ENCODE data around the gene COPZ2.

The COPZ2 gene

DNA sequence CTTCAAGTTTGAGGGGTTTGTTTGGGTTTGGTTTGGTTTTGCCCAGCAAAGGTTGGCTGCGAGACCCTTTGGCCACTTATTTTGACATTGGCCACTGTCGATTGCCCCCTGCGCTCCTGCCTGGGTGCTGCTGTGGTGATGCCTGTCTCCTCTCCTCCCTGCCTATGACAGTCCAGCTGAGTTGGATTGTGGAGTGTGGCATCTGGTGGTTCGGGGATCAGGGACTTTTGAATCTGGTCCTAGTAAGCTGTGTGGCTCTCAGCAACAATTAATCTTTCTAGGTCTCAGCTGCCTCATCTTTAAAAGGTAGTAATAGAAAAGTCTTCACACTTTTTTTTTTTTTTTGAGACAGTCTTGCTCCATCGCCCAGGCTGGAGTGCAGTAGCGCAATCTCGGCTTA lies 39.6 kb downstream of the COPZ2 start:
- Histone ChIP-seq H3K9me2 (replicated peaks; ENCODE audit: low read depth, low read length) (no peaks in the 10 kb centered on the region), H3K27me3 (ENCODE audit: insufficient read depth, low read length, poor library complexity, severe bottlenecking) (no peaks in the 10 kb centered on the region), H3K4me1 (ENCODE audit: insufficient read depth, low read length, poor library complexity, severe bottlenecking) (peaks cover 17% of the 10 kb centered on the region), H3K4me3 (ENCODE audit: low read length, poor library complexity, severe bottlenecking) (no peak overlapping the region), H3K79me2 (ENCODE audit: insufficient read depth, low read length) (no peaks in the 10 kb centered on the region), H3K9me3 (ENCODE audit: insufficient read depth, low read depth, low read length) (no peaks in the 10 kb centered on the region), H4K20me1 (ENCODE audit: insufficient read depth, low read length, poor library complexity, severe bottlenecking) (no peaks in the 10 kb centered on the region), H3K4me2 (ENCODE audit: low read depth, low read length, poor library complexity, severe bottlenecking) (no peak overlapping the region), H3F3A (ENCODE audit: low read depth) (no peaks in the 10 kb centered on the region), H3K36me3 (ENCODE audit: insufficient read depth, low read length) (no peaks in the 10 kb centered on the region), H2AFZ (ENCODE audit: low read length) (no peak overlapping the region), H3K9ac (ENCODE audit: low read depth, low read length, poor library complexity, severe bottlenecking) (no peak overlapping the region)
- TF ChIP-seq, protein P1, sequence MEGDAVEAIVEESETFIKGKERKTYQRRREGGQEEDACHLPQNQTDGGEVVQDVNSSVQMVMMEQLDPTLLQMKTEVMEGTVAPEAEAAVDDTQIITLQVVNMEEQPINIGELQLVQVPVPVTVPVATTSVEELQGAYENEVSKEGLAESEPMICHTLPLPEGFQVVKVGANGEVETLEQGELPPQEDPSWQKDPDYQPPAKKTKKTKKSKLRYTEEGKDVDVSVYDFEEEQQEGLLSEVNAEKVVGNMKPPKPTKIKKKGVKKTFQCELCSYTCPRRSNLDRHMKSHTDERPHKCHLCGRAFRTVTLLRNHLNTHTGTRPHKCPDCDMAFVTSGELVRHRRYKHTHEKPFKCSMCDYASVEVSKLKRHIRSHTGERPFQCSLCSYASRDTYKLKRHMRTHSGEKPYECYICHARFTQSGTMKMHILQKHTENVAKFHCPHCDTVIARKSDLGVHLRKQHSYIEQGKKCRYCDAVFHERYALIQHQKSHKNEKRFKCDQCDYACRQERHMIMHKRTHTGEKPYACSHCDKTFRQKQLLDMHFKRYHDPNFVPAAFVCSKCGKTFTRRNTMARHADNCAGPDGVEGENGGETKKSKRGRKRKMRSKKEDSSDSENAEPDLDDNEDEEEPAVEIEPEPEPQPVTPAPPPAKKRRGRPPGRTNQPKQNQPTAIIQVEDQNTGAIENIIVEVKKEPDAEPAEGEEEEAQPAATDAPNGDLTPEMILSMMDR (conservative IDR thresholded peaks at IDR 0.05; ENCODE audit: low read length): no peak
- no peak for TF ChIP-seq EZH2phosphoT487 (IDR thresholded peaks at IDR 0.05; ENCODE audit: borderline replicate concordance)

DNA sequence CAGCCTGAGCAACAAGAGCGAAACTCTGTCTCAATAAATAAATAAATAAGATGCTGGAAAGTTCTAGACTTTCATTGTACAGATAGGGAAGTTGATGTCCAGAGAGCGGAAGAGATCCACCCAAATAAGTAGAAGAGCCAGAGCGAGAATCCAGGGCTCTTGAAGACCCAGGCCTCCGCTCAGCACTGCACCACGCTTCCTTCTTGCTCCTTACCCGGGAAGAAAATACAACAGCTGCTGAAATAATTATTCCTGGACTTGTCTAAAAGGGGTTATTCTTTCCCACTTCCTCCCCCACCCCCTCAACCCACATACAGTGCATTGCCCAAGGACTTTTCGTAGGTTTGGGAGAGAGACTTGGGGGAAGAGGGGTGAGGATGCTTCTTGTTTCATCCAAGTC lies 40.0 kb downstream of the COPZ2 start:
- H3K4me1 ChIP-seq (ENCODE audit: insufficient read depth, low read length, poor library complexity, severe bottlenecking): peaks cover 12% of the 10 kb centered on the region
- no peaks in the 10 kb centered on the region for H3K79me2 ChIP-seq (ENCODE audit: insufficient read depth, low read length)
- H4K20me1 ChIP-seq (ENCODE audit: insufficient read depth, low read length, poor library complexity, severe bottlenecking): no peaks in the 10 kb centered on the region
- H3K9me3 ChIP-seq (ENCODE audit: insufficient read depth, low read depth, low read length): no peaks in the 10 kb centered on the region
- H3K9me2 ChIP-seq (replicated peaks; ENCODE audit: low read depth, low read length): no peaks in the 10 kb centered on the region
- H3K4me3 ChIP-seq (ENCODE audit: low read length, poor library complexity, severe bottlenecking): no peak overlapping the region
- H3K36me3 ChIP-seq (ENCODE audit: insufficient read depth, low read length): no peaks in the 10 kb centered on the region
- H3K27me3 ChIP-seq (ENCODE audit: insufficient read depth, low read length, poor library complexity, severe bottlenecking): no peaks in the 10 kb centered on the region
- no peak for TF ChIP-seq EZH2phosphoT487 (IDR thresholded peaks at IDR 0.05; ENCODE audit: borderline replicate concordance)
- H3K4me2 ChIP-seq (ENCODE audit: low read depth, low read length, poor library complexity, severe bottlenecking): no peak overlapping the region
- H3F3A ChIP-seq (ENCODE audit: low read depth): no peaks in the 10 kb centered on the region
- H2AFZ ChIP-seq (ENCODE audit: low read length): no peak overlapping the region
- no peak overlapping the region for H3K9ac ChIP-seq (ENCODE audit: low read depth, low read length, poor library complexity, severe bottlenecking)

DNA sequence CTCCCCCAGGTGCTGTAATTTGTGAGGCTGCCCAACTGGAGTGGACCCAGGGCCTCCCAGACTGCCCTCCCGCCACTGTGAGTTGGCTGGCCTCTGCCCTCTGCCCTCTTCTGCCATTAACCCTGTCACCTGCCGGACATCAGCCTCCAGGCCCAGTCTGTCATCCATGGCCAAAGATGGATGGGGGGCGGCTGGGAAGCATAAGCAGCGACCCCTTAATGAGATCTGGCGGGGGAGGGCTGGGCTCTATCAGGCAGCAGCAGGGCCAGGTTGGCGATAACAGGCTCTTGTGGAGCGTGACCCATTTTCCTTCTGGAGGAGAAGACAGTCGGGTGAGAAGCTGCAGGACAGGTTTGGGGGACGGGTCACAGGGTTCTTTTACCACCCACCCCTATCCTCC lies 41.4 kb downstream of the COPZ2 start:
- H4K20me1 ChIP-seq (ENCODE audit: insufficient read depth, low read length, poor library complexity, severe bottlenecking): no peaks in the 10 kb centered on the region
- H3K4me3 ChIP-seq (ENCODE audit: low read length, poor library complexity, severe bottlenecking): no peak overlapping the region
- no peaks in the 10 kb centered on the region for H3F3A ChIP-seq (ENCODE audit: low read depth)
- H3K36me3 ChIP-seq (ENCODE audit: insufficient read depth, low read length): no peaks in the 10 kb centered on the region
- no peak overlapping the region for H3K9ac ChIP-seq (ENCODE audit: low read depth, low read length, poor library complexity, severe bottlenecking)
- no peaks in the 10 kb centered on the region for H3K27me3 ChIP-seq (ENCODE audit: insufficient read depth, low read length, poor library complexity, severe bottlenecking)
- no peak overlapping the region for H3K4me2 ChIP-seq (ENCODE audit: low read depth, low read length, poor library complexity, severe bottlenecking)
- H2AFZ ChIP-seq (ENCODE audit: low read length): no peak overlapping the region
- H3K9me2 ChIP-seq (replicated peaks; ENCODE audit: low read depth, low read length): no peaks in the 10 kb centered on the region
- no peaks in the 10 kb centered on the region for H3K79me2 ChIP-seq (ENCODE audit: insufficient read depth, low read length)
- no peaks in the 10 kb centered on the region for H3K9me3 ChIP-seq (ENCODE audit: insufficient read depth, low read depth, low read length)
- TF ChIP-seq, protein P1 (conservative IDR thresholded peaks at IDR 0.05; ENCODE audit: low read length): no peak
- no peak for TF ChIP-seq EZH2phosphoT487 (IDR thresholded peaks at IDR 0.05; ENCODE audit: borderline replicate concordance)
- H3K4me1 ChIP-seq (ENCODE audit: insufficient read depth, low read length, poor library complexity, severe bottlenecking): peaks cover 6% of the 10 kb centered on the region

DNA sequence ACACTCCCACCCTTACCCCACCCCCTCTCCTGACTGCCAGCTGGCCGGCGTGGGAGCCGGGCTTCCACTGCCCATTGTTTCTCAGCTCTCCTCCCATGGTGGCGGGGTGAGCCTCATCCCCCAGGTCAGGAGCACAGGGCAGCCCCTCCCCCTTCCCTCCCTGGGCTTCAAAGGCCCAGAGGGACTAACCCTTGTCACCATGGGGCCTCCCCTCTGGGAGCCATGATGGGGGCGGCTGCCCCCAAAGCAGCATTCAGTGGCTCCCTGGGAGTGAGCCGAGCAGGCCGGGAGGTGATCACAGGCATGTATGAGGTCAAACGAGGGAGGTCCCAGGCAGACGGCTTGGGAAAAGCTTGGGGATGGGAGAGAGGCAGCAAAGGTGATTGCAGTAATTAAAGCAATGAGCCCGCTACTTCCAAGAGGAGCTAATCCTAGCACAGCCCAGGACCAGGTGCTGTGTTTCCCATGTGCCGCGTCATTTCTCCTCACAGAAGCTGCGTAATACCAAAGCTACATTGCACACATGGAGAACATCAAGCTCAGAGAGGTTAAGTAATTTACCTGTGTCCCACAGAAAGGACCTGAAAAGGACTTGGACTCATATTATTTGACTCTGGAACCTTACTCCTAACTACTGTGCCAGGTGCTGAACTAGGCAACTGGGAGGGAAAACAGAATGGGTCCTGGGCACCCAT lies 42.2 kb downstream of the COPZ2 start:
- H3K4me1 ChIP-seq (ENCODE audit: insufficient read depth, low read length, poor library complexity, severe bottlenecking): peaks cover 6% of the 10 kb centered on the region
- H3K79me2 ChIP-seq (ENCODE audit: insufficient read depth, low read length): no peaks in the 10 kb centered on the region
- H3K9me3 ChIP-seq (ENCODE audit: insufficient read depth, low read depth, low read length): no peaks in the 10 kb centered on the region
- no peak overlapping the region for H3K4me3 ChIP-seq (ENCODE audit: low read length, poor library complexity, severe bottlenecking)
- no peaks in the 10 kb centered on the region for H3F3A ChIP-seq (ENCODE audit: low read depth)
- no peak overlapping the region for H3K9ac ChIP-seq (ENCODE audit: low read depth, low read length, poor library complexity, severe bottlenecking)
- no peaks in the 10 kb centered on the region for H3K9me2 ChIP-seq (replicated peaks; ENCODE audit: low read depth, low read length)
- H3K36me3 ChIP-seq (ENCODE audit: insufficient read depth, low read length): no peaks in the 10 kb centered on the region
- H2AFZ ChIP-seq (ENCODE audit: low read length): no peak overlapping the region
- TF ChIP-seq, protein P1 (conservative IDR thresholded peaks at IDR 0.05; ENCODE audit: low read length): no peak
- H4K20me1 ChIP-seq (ENCODE audit: insufficient read depth, low read length, poor library complexity, severe bottlenecking): no peaks in the 10 kb centered on the region
- H3K27me3 ChIP-seq (ENCODE audit: insufficient read depth, low read length, poor library complexity, severe bottlenecking): no peaks in the 10 kb centered on the region
- no peak overlapping the region for H3K4me2 ChIP-seq (ENCODE audit: low read depth, low read length, poor library complexity, severe bottlenecking)

All from Loucy (cell line).